Loucy (cell line): Measurements from ENCODE around the gene TRIM58.

Experiments used
- H2AFZ ChIP-seq: fragments of 200-600 bp; sonication (generic); 2 replicates; pipeline ENCODE4 v1.6.0; 2016; ENCODE audit warnings: antibody characterized with exemption, mild to moderate bottlenecking, low read length, moderate library complexity
- H3F3A ChIP-seq: fragments of 200-600 bp; 2 replicates; pipeline ENCODE4 v1.6.0; 2016; ENCODE audit warnings: antibody characterized with exemption, low read depth, mild to moderate bottlenecking
- H3K27me3 ChIP-seq: fragments of 200-600 bp; sonication (generic); 2 replicates; pipeline ENCODE4 v1.6.1; 2014; ENCODE audit warnings: low read length, mild to moderate bottlenecking; ENCODE audit not compliant: insufficient read depth, poor library complexity, severe bottlenecking
- H3K36me3 ChIP-seq: fragments of 200-600 bp; sonication (generic); 2 replicates; pipeline ENCODE4 v1.6.1; 2016; ENCODE audit warnings: low read length; ENCODE audit not compliant: insufficient read depth
- H3K4me1 ChIP-seq: fragments of 200-600 bp; sonication (generic); 2 replicates; pipeline ENCODE4 v1.5.1; 2014; ENCODE audit warnings: low read length, mild to moderate bottlenecking; ENCODE audit not compliant: insufficient read depth, poor library complexity, severe bottlenecking
- H3K4me2 ChIP-seq: fragments of 200-600 bp; sonication (generic); 2 replicates; pipeline ENCODE4 v1.6.0; 2014; ENCODE audit warnings: antibody characterized with exemption, low read length, low read depth, mild to moderate bottlenecking; ENCODE audit not compliant: poor library complexity, severe bottlenecking
- H3K4me3 ChIP-seq: fragments of 200-600 bp; sonication (generic); 2 replicates; pipeline ENCODE4 v1.5.1; 2014; ENCODE audit warnings: low read length, mild to moderate bottlenecking, mixed read lengths; ENCODE audit not compliant: poor library complexity, severe bottlenecking
- H3K79me2 ChIP-seq: fragments of 200-600 bp; sonication (generic); 2 replicates; pipeline ENCODE4 v1.6.1; 2014; ENCODE audit warnings: low read length; ENCODE audit not compliant: insufficient read depth
- H3K9ac ChIP-seq: fragments of 200-600 bp; sonication (generic); 2 replicates; pipeline ENCODE4 v1.6.0; 2014; ENCODE audit warnings: mild to moderate bottlenecking, low read depth, low read length, moderate library complexity; ENCODE audit not compliant: poor library complexity, severe bottlenecking
- H3K9me2 ChIP-seq: fragments of 200-600 bp; sonication (generic); replicated peaks from 2 replicates; pipeline ENCODE4 v1.6.1; 2016; ENCODE audit warnings: low read depth, low read length, mixed read lengths
- H3K9me3 ChIP-seq: fragments of 200-600 bp; sonication (generic); 2 replicates; pipeline ENCODE4 v1.6.1; 2014; ENCODE audit warnings: mild to moderate bottlenecking, antibody characterized with exemption, low read length, low read depth; ENCODE audit not compliant: insufficient read depth
- H4K20me1 ChIP-seq: fragments of 200-600 bp; sonication (generic); 2 replicates; pipeline ENCODE4 v1.6.0; 2014; ENCODE audit warnings: antibody characterized with exemption, low read length, mild to moderate bottlenecking; ENCODE audit not compliant: insufficient read depth, poor library complexity, severe bottlenecking
- EZH2phosphoT487 ChIP-seq: fragments of 200-600 bp; IDR thresholded peaks from 2 replicates; pipeline ENCODE4 v1.6.1; 2018; ENCODE audit warnings: antibody characterized with exemption, mild to moderate bottlenecking, moderate library complexity, borderline replicate concordance
- TF ChIP-seq, protein P1 (sequence below): fragments of 200-600 bp; sonication (generic); conservative IDR thresholded peaks from 2 replicates; pipeline ENCODE4 v1.5.1; 2014; ENCODE audit warnings: mild to moderate bottlenecking, antibody characterized with exemption, low read length

TRIM58 gene

GRCh38 chr1:247857069-247857984 is at the start of gene TRIM58:
TSS of gene TRIM58 (plus strand) at chr1:247857187. CDS start at chr1:247857247, 60 bp downstream.
- Histone ChIP-seq H3K4me3 (no peak within 1 kb of the TSS), H3K4me2 (no peak within 1 kb of the TSS), H3K9me3 (no peaks in the 10 kb centered on the region; the same call in 1 of the 2 replicates), H2AFZ (no peak within 1 kb of the TSS), H3K36me3 (no peaks in the 10 kb centered on the region), H3K9ac (no peak within 1 kb of the TSS), H3K79me2 (no peaks in the 10 kb centered on the region), H3K4me1 (no peaks in the 10 kb centered on the region), H3K9me2 (no peaks in the 10 kb centered on the region), H3K27me3 (no peaks in the 10 kb centered on the region), H4K20me1 (no peaks in the 10 kb centered on the region), H3F3A (no peaks in the 10 kb centered on the region)
- TF ChIP-seq, protein P1, sequence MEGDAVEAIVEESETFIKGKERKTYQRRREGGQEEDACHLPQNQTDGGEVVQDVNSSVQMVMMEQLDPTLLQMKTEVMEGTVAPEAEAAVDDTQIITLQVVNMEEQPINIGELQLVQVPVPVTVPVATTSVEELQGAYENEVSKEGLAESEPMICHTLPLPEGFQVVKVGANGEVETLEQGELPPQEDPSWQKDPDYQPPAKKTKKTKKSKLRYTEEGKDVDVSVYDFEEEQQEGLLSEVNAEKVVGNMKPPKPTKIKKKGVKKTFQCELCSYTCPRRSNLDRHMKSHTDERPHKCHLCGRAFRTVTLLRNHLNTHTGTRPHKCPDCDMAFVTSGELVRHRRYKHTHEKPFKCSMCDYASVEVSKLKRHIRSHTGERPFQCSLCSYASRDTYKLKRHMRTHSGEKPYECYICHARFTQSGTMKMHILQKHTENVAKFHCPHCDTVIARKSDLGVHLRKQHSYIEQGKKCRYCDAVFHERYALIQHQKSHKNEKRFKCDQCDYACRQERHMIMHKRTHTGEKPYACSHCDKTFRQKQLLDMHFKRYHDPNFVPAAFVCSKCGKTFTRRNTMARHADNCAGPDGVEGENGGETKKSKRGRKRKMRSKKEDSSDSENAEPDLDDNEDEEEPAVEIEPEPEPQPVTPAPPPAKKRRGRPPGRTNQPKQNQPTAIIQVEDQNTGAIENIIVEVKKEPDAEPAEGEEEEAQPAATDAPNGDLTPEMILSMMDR: no peak
- TF ChIP-seq EZH2phosphoT487: no peak

DNA sequence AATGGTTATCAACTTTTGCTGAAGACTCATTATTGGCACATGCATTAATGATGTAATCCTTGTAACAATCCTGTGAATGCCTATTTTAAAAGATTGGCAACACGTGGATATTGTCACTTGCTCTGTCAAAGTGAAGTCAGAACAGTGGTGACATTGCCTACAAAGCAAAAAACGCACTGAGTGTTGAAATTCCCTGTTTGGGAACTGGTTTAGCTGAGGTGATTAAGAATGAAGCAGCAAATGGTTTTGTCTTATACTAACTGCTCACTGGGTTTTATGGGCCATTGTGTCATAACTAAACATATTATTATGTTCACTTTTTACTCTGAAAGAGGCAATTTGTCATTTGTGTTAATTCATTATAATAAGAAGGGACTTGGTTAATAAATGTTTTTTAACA is 44.4 kb upstream of the TRIM58 start:
- no peaks in the 10 kb centered on the region for H3K9me2 ChIP-seq
- H2AFZ ChIP-seq: no peak overlapping the region
- no peaks in the 10 kb centered on the region for H3K4me1 ChIP-seq
- no peaks in the 10 kb centered on the region for H4K20me1 ChIP-seq
- no peak overlapping the region for H3K4me3 ChIP-seq
- H3F3A ChIP-seq: no peaks in the 10 kb centered on the region
- no peaks in the 10 kb centered on the region for H3K9me3 ChIP-seq
- no peaks in the 10 kb centered on the region for H3K27me3 ChIP-seq
- no peaks in the 10 kb centered on the region for H3K79me2 ChIP-seq
- no peak overlapping the region for H3K9ac ChIP-seq
- no peak for TF ChIP-seq EZH2phosphoT487
- TF ChIP-seq, protein P1: no peak
- no peak overlapping the region for H3K4me2 ChIP-seq
- no peaks in the 10 kb centered on the region for H3K36me3 ChIP-seq

DNA sequence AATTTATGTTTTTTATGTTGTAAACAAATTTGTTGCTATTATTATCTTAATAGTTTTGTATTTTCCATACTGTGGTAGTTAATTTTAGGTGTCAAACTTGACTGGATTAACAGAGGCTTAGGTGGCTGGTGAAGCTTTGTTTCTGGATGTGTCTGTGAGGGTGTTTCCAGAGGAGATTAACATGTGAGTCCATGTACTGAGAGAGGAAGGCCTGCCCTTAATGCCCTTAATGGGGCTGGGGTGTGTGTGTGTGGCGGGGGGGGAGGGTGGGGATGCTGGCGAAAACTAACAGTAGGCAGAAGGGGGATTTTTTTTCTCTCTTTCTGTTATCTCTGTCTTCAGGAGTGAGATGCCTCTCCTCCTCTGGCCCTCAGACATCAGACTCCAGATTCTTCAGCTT is 34.9 kb upstream of the TRIM58 start:
- Histone ChIP-seq H3K79me2 (no peaks in the 10 kb centered on the region), H3K27me3 (no peaks in the 10 kb centered on the region), H3K9me2 (no peaks in the 10 kb centered on the region), H3K4me2 (no peak overlapping the region), H3K4me1 (no peaks in the 10 kb centered on the region), H2AFZ (no peak overlapping the region), H3F3A (no peaks in the 10 kb centered on the region), H4K20me1 (no peaks in the 10 kb centered on the region), H3K9ac (no peak overlapping the region), H3K9me3 (no peaks in the 10 kb centered on the region), H3K4me3 (no peak overlapping the region), H3K36me3 (no peaks in the 10 kb centered on the region)
- TF ChIP-seq, protein P1: no peak
